ENCODE results near the gene KRI1.

KRI1 gene

GRCh38 chr19:10565567-10566407, at the start of gene KRI1:
Gene KRI1 (minus strand): TSS chr19:10566010. CDS start chr19:10565999, 11 bp downstream.
- peak; percentile 96 for DNase-seq

DNA sequence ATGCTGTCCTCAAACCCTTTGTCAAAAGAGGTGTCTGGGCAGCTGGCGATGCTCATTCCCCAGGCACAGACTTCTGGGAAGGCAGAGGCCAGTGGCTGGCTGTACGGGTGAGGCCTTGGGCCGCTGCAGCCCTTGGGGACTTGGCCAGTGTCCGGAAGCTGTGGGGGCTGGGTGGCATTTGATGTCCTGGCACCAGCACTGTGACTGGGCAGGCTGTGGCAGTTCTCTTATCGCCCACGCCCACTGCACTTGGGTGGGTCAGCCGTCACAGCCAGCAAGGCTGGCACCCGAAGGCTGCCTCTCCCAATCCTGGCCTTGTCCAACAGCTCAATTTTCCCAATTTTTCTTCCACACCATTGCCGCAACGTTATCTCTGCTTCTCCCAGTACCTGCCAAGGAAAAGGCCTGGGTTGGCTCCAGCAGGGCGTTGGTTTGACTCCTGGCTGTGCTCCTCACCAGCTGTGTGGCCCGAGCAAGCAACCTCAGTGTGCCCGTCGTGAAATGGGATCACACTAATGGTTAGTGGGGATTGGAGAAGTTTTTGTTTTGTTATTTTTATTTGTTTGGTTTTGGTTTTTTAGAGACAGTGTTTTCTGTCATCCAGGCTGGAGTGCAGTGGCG, 46.8 kb upstream of the KRI1 start:
- no peak for DNase-seq

GRCh38 chr19:10611907-10612306, 46.1 kb upstream of the KRI1 start:
- DNase-seq: no peak

DNA sequence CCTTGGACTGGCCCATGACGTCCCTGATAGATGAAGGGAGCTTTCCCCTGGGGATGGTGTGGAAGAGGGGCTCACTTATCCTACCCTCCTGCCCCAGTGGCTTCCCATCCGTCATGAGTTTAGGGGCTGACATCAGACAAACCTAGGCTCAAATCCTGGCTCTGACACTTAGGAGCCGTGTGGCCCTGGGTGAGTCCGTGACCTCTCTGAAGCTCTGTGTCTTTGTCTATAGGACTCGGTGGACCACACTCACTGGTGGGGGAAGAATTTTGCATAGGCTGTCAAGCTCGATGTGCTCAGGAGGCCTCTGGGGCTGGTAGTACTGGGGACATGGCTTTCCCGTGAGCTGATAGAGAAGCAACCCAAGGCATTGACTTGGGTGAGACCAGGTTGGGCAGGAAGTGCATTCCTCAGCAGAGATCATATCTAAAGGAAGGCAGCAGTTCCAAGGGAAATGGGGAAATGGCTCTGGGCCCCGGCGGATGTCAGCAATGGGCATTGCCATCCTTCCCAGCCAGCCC, 38.7 kb upstream of the KRI1 start:
- no peak for DNase-seq

DNA sequence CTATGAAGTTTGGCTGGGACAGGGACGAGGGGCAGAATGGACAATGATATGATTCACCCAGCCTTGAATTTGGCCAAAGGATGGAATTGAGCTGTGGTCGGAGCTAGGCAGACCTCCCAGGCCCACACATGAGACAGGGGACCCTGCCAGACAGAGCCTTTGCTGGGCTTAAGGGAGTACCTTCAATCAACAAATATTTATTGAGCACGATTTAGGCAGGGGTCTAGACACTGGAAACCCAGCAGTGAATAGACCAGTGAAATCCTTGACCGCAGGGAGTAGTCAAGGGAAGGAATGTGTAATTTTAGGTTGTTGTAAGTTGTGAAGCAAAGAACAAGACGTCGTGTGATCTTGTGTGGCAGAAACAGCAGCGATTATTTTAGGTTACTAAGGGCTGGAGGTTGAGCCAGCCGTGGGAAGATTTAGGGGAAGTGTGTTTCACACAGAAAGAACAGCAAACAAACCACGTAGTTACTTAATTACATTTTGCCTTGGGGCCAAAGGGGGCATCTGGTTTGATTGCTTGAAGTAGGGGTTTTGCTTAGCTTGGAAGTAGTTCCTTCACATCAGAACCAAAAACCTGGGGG, 38.2 kb upstream of the KRI1 start:
- DNase-seq: no peak

DNA sequence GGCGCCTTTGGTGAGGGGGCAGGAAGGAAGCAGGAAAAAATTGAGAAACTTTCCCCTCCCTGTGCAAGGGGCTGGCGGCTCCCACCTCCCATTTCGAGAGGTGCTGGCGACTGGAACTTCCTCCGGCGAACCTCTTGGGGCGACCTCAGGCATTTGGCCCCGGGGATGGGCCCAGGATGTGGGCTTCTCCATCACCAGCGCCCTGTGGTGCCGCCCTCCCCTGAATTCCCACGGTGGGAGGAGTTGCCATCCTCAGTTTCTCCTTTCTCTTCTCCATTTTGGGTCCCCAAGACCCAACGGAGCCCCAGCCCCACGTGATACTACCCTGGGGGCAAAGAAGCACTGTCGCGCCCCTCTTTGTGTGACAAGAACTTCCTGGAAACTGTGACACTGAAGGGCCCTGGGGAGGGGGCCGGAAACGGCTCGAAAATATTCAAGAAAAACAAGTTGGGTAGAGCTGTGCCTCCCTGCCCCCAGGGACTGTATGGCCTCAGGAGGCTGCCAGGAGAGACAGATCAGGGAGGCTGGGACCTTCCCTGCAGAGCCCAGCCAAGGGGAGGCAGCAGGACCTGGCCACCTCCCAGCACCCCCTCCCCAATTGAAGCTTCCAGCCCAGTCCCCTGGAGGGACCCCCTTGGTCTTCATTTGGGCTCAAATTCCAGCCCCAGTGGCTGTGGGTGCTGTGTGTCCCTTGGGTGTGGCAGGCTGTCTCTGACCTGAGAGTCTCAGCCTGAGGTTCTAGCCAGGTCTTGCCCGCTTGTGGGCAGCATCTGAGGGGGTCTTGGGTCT, 37.5 kb upstream of the KRI1 start:
- DNase-seq: peak; percentile 25

GRCh38 chr19:10602330-10603083, 36.7 kb upstream of the KRI1 start:
- DNase-seq: peak; percentile 77

DNA sequence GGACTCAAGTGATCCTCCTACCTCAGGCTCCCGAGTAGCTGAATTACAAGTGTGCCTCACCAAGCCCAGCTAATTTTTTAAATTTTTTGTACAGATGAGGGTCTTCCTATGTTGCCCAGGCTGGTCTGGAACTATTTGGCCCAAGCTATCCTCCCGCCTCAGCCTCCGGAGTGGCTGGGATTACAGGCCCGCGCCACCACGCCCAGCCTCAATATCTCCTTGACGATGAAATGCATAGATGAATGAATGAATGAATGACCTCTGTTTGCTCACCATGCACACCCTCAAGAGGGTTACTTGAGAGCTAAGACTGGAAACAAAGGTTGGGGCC, 36.2 kb upstream of the KRI1 start:
- no peak for DNase-seq

GRCh38 chr19:10600149-10600548, 34.3 kb upstream of the KRI1 start:
- DNase-seq: no peak

GRCh38 chr19:10593820-10594637, 28.2 kb upstream of the KRI1 start:
- no peak for DNase-seq

- no peak for DNase-seq
Measured at GRCh38 chr19:10593148-10593547, 27.3 kb upstream of the KRI1 start.

DNA sequence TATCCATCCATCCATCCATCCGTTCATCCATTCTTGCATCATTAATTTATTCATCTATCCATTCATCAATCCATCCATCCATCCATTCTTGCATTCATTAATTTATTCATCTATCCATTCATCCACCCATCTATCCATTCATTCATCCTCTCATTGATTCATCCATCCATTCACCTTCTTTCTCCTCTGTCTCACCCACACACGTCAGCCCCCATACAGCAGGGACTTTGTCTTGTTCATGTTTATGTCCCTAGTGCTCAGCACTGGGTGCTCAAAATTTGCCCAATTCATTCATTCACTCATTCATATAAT, 22.0 kb upstream of the KRI1 start:
- DNase-seq: no peak

DNA sequence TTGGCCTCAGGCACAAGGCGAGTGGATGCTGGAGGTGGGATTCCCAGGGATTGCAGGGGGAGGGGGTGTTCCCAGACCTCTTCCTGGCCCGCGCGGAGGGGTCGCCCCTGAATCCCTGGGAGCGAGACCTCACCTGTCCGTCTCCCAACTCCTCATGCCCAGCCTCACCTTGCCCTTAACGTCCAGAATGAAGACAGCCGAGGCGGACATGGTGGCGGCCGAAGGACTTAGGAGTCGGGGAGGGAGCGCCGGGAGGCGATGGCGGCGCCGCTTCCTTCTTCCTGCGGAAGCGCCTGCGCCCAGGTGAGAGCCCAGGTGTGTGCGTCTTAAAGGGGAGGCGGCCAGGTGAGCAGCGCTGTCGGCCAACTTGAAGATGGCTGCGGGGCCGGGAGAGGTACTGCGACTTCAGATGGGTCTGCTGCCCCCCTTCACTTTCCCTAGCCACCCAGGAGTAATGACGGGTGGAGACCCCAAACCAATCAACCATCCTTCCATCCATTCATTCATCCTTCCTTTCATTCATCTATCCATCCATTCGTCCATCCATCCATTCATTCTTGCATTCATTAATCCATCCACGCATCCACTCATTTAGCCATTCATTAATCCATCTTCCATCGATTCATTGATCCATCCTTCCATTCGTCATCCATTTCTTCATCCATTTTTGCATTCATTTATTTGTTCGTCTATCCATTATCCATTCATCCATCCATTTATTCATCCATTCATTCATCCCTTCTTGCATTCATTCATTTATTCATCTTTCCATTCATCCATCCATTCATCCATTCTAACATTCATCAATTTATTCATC, 21.4 kb upstream of the KRI1 start, which contains the start of gene AP1M2:
Gene AP1M2 (minus strand): TSS at position 291 of the 817 bp plus-strand sequence. CDS start 81 bp downstream, at position 210.
- DNase-seq: no peak

DNA sequence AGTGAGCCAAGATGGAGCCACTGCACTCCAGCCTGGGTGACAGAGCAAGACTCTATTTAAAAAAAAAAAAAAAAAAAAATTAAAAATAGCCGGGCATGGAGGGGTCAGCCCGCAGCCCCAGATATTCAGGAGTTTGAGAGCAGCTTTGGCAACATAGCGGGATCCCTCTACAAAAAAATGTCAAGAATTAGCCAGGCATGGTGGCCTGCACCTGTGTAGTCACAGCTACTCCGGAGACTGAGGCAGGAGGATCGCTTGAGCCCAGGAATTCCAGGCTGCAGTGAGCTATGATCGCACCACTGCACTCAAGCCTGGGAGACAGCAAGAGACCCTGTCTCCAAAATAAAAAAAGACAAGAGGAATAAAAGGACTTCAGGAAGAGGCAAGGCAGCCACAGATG, 20.6 kb upstream of the KRI1 start:
- no peak for DNase-seq

GRCh38 chr19:10583036-10583776, 17.4 kb upstream of the KRI1 start:
- no peak for DNase-seq

- no peak for DNase-seq
Measured at GRCh38 chr19:10582091-10582490, 16.3 kb upstream of the KRI1 start.

DNA sequence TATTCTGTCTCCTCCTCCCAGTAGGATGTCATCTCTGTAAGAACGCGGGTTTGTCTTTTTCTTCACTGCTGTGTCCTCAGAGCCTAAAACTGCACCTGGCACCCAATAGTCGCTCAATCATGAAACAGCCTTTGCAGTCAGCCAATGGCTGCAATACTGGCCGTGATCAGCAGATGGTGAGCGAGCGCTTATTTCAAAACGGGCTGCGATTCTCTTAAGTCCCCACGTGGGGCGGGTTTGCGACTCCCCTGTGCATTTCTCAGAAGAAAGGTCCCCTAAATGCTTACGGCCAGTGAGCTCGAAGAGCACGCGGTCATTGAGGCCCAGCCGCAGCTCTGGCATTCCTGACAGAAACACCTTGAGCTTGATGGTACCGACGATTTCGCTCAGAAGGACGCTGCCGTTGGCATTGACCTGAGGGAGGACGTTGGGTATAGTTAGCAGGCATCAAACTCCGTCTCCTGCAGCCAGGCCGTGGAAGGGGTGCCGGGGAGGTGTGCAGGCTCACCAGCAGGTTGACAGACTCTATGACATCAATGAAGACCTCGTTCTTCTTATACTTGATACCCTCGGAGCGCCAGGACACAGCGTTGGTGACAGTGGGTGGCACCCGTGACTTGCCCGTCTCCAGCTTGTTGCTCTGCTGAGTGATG, 15.3 kb upstream of the KRI1 start:
- peak; percentile 86 for DNase-seq

GRCh38 chr19:10577951-10578350, 12.1 kb upstream of the KRI1 start:
- no peak for DNase-seq

- DNase-seq: no peak
Measured at GRCh38 chr19:10575011-10575716, 9.4 kb upstream of the KRI1 start.
